ENCODE results near the gene KCTD7. TPM values are rescaled to one million over a fixed set of nuclear protein-coding genes. Genes with fewer than 3 reads are reported as not detected.

KCTD7 gene
- total and polyA plus RNA-seq, 12 donors = 6.7 to 13.6 (median 8.1) TPM

DNA sequence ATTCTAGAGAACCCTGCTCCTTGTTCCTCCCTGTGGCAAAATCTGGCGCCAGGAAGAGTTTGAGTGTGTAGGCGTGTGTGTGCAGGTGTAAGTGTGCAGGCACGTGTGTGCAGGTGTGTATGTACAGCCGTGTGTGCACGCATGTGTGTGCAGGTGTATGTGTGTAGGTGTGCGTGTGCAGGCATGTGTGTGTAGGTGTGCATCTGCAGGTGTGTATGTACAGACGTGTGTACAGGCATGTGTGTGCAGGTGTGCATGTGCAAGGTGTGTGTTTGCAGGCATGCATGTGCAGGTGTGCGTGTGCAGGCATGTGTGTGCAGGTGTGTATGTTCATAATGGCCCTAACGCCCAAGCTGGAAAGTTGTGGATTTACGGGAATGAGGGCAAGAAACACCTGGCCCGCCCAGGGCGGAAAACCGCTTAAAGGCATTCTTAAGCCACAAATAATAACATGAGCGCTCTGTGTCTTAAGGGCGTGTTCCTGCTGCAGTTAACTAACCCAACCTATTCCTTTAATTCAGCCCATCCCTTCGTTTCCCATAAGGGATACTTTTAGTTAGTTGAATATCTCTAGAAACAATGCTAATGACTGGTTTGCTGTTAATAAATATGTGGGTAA lies 34.1 kb downstream of the KCTD7 start:
- WGBS, 2 donors = 97 to 98% methylated on average over 16 of the region's 16 CpGs
- intact Hi-C loops (cut with DNase I) = no loop called here
- Histone ChIP-seq H3K9me3 (no peaks in the 10 kb centered on the region), H3K27me3 (no peaks in the 10 kb centered on the region), H3K27ac (no peak overlapping the region), H3K4me3 (no peak overlapping the region), H3K4me1 (peaks cover 0 to 9% (median 0%) of the 10 kb centered on the region in 9 donors), H3K36me3 (no peaks in the 10 kb centered on the region)
- ATAC-seq (no peak), DNase-seq (no peak)
- TF ChIP-seq, protein P1, sequence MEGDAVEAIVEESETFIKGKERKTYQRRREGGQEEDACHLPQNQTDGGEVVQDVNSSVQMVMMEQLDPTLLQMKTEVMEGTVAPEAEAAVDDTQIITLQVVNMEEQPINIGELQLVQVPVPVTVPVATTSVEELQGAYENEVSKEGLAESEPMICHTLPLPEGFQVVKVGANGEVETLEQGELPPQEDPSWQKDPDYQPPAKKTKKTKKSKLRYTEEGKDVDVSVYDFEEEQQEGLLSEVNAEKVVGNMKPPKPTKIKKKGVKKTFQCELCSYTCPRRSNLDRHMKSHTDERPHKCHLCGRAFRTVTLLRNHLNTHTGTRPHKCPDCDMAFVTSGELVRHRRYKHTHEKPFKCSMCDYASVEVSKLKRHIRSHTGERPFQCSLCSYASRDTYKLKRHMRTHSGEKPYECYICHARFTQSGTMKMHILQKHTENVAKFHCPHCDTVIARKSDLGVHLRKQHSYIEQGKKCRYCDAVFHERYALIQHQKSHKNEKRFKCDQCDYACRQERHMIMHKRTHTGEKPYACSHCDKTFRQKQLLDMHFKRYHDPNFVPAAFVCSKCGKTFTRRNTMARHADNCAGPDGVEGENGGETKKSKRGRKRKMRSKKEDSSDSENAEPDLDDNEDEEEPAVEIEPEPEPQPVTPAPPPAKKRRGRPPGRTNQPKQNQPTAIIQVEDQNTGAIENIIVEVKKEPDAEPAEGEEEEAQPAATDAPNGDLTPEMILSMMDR (IDR thresholded peaks at IDR 0.05) = no peak

DNA sequence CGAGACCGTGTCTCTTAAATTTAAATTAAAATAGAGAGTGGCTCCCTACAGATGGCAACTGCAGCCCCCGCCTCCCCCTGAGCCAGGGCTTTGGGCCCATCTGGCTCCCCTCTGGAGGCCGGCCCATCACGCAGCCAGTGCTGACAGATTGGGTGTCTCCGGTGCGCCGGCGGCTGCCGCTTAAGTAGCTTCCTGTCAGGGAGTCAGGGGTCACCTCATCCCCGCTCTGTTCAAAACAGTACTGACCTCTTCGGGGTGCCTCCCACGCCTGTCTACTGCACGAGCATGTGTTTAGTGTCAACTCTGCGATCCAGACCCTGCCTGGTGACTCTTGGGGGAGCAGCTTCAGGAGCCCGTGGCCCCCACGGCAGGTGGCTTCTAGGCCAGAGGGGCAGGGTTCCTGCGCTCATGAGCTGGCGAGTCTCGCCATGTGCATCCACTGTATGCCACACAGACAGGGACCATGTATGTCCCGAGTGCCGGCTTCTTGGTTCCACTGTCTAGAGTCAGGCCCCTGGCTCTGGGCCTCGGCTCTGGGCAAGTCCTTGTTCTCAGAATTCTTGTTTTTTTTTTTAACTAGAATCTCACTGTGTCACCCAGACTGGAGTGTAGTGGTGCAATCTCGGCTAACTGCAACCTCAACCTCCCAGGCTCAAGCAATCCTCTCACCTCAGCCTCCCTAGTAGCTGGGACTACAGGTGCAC lies 36.1 kb downstream of the KCTD7 start:
- ATAC-seq = peak in 5 of 8 donors; percentile 8 to 36 (median 23)
- TF ChIP-seq, protein P1 (IDR thresholded peaks at IDR 0.05) = no peak
- intact Hi-C loops (cut with DNase I) = no loop called here

DNA sequence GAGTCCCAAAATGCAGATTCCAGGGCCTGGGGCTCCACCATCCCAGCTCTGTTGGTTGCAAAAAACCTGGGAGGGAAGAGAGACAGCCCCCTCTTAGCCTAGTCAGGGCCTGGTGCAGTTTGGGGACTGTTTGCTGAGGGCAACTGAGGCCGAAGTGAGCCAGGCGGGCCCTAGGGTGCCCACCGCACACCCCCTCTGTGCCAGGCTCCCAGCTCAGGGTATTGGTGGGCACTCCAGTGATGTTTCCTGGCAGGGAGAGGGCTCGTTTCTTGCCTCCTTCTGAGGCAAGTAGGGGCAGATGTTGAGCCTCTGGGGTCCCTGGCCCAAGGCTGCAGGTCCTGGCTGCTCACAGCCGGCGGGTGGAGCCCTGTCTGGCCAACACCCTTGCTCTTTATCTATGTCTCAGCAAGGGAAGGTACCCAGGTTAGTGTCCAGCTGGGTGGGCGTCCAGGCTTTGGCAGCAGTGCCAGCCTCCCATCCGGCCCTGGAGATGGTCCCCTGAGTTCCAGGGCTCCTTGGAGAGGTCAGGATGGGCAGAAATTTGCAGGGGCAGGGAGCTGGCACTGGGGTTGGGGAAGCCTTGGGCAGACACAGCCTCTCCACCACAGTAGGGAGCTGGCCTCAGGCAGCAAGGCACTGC lies 37.8 kb downstream of the KCTD7 start:
- Histone ChIP-seq H3K36me3 (no peaks in the 10 kb centered on the region), H3K4me3 (no peak overlapping the region), H3K27ac (no peak overlapping the region), H3K4me1 (peaks cover 0 to 14% (median 0%) of the 10 kb centered on the region in 9 donors), H3K27me3 (no peaks in the 10 kb centered on the region), H3K9me3 (no peaks in the 10 kb centered on the region)
- 88 to 93% methylated on average over 8 of the region's 8 CpGs for WGBS, 2 donors
- peak in 1 of 8 donors; percentile 9 for ATAC-seq
- TF ChIP-seq, protein P1 (IDR thresholded peaks at IDR 0.05) = no peak
- no peak for DNase-seq
- intact Hi-C loops (cut with DNase I) = no loop called here

More for the DNA sequence above, 36.1 kb downstream of the KCTD7 start:
- WGBS, 2 donors = 69 to 74% methylated on average over 24 of the region's 24 CpGs
- no peak overlapping the region for H3K4me3 ChIP-seq
- H3K36me3 ChIP-seq = no peaks in the 10 kb centered on the region
- no peaks in the 10 kb centered on the region for H3K27me3 ChIP-seq
- peaks cover 0 to 14% (median 0%) of the 10 kb centered on the region in 9 donors for H3K4me1 ChIP-seq
- H3K9me3 ChIP-seq = no peaks in the 10 kb centered on the region
- DNase-seq = no peak
- H3K27ac ChIP-seq = no peak overlapping the region

DNA sequence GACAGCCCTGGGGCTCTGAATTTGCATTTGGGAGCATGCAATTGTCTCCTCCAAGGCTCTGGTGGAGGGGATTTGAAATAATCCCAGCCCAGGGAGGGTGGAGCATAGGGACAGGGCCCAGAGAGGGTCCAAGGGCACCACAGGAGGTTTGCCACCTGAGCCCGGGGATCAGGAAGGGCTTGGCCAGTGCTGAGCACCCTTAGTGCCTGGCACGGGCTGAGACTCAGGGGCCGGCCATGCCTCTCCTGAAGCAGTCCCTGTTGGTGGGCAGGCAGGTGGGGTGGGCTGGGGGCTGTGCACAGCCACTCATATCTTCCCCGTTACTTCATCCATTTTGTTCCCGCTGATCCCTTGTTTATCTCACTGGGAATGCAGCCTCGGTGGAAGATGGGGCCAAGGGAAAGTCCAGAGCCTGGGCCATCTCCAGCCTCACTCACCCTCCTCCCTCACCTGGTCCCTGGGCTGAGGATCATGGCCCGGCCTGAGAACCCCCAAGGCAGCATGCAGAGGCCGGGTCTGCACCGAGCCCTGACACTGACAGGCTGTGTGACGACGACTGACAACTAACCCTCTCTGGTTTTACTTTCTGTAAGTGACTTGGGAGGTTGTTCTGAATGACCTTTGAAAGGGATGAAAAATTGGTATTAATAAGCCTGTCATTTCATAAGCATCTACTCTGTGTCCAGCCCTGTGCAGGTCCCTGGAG lies 38.5 kb downstream of the KCTD7 start:
- Histone ChIP-seq H3K4me3 (no peak overlapping the region), H3K4me1 (peaks cover 0 to 14% (median 0%) of the 10 kb centered on the region in 9 donors), H3K27ac (no peak overlapping the region), H3K27me3 (no peaks in the 10 kb centered on the region), H3K36me3 (no peaks in the 10 kb centered on the region), H3K9me3 (no peaks in the 10 kb centered on the region)
- 87 to 88% methylated on average over 11 of the region's 11 CpGs for WGBS, 2 donors
- ATAC-seq = peak in 1 of 8 donors; percentile 29
- intact Hi-C loops (cut with DNase I) = no loop called here
- TF ChIP-seq, protein P1 (IDR thresholded peaks at IDR 0.05) = no peak
- no peak for DNase-seq

Measured in heart right ventricle (tissue), 16 donors.